22Rv1 (cell line): ENCODE data around the gene RCBTB2.

Source experiments
- H3K27ac ChIP-seq: fragments of 450-650 bp; 2 replicates; pipeline ENCODE4 v1.5.1; 2017
- ZFX ChIP-seq: fragments of 450-650 bp; IDR thresholded peaks from 2 replicates; pipeline ENCODE4 v1.6.1; 2017; ENCODE audit warnings: antibody characterized with exemption, borderline replicate concordance
- TF ChIP-seq, protein P1 (sequence below): fragments of 450-650 bp; IDR thresholded peaks from 2 replicates; pipeline ENCODE4 v1.5.1; 2017; ENCODE audit warnings: mild to moderate bottlenecking

The RCBTB2 gene

DNA sequence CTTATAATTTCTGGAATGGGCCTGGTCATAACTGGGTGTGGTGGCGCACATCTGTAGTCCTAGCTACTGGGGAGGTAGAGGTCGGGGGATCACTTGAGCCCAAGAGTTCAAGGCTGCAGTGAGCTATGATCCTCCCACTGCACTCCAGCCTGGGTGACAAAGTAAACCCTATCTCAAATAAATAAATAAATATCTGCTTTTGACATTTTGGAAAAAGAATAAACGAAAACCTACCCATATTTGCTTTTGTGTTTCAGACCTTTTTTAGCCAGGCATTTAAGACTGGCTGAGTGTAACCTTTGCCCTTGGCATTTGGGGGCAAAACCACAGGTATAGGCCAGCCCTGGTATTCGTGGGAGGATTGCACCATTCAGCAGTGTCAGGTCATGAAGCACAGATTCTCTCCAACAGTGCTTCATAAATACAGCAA lies 14.8 kb upstream of the RCBTB2 start:
- TF ChIP-seq, protein P1, sequence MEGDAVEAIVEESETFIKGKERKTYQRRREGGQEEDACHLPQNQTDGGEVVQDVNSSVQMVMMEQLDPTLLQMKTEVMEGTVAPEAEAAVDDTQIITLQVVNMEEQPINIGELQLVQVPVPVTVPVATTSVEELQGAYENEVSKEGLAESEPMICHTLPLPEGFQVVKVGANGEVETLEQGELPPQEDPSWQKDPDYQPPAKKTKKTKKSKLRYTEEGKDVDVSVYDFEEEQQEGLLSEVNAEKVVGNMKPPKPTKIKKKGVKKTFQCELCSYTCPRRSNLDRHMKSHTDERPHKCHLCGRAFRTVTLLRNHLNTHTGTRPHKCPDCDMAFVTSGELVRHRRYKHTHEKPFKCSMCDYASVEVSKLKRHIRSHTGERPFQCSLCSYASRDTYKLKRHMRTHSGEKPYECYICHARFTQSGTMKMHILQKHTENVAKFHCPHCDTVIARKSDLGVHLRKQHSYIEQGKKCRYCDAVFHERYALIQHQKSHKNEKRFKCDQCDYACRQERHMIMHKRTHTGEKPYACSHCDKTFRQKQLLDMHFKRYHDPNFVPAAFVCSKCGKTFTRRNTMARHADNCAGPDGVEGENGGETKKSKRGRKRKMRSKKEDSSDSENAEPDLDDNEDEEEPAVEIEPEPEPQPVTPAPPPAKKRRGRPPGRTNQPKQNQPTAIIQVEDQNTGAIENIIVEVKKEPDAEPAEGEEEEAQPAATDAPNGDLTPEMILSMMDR, result no peak
- no peak for TF ChIP-seq ZFX

DNA sequence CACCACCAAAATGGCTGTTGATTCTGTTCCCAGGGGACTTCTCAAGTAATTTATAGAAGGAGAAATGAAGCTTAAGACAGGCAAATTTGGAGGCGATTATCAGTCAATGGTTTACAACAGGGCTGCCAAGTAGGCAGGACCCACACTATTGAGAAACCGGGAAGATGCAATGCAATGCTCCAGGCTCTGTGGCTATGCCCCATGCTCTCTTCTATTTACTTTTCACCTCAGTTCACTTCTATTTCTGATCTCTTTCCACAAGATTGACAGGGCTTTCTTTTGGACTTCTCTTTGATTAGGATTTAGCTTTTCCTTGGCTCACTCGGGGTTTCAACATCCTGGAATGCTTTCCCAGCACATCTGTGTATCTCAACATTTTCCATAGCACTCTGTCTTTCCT lies 12.7 kb upstream of the RCBTB2 start:
- TF ChIP-seq, protein P1, result no peak
- TF ChIP-seq ZFX, result no peak

More for the DNA sequence above, 14.8 kb upstream of the RCBTB2 start:
- H3K27ac ChIP-seq, result no peak overlapping the region

GRCh38 chr13:48542581-48543341 lies 9.9 kb upstream of the RCBTB2 start:
- no peak for TF ChIP-seq ZFX
- peak overlapping the region; percentile 30; the same call in 1 of the 2 replicates for H3K27ac ChIP-seq

More for the DNA sequence above, 12.7 kb upstream of the RCBTB2 start:
- H3K27ac ChIP-seq, result no peak overlapping the region

GRCh38 chr13:48542138-48542537 lies 9.3 kb upstream of the RCBTB2 start:
- peak overlapping the region; percentile 30; the same call in 1 of the 2 replicates for H3K27ac ChIP-seq
- TF ChIP-seq, protein P1, result no peak
- TF ChIP-seq ZFX, result no peak

GRCh38 chr13:48539550-48539949 lies 6.7 kb upstream of the RCBTB2 start:
- no peak for TF ChIP-seq ZFX
- TF ChIP-seq, protein P1, result no peak
- no peak overlapping the region for H3K27ac ChIP-seq

GRCh38 chr13:48536621-48537250 lies 3.9 kb upstream of the RCBTB2 start:
- no peak for TF ChIP-seq ZFX
- TF ChIP-seq, protein P1, result no peak
- no peak overlapping the region for H3K27ac ChIP-seq

DNA sequence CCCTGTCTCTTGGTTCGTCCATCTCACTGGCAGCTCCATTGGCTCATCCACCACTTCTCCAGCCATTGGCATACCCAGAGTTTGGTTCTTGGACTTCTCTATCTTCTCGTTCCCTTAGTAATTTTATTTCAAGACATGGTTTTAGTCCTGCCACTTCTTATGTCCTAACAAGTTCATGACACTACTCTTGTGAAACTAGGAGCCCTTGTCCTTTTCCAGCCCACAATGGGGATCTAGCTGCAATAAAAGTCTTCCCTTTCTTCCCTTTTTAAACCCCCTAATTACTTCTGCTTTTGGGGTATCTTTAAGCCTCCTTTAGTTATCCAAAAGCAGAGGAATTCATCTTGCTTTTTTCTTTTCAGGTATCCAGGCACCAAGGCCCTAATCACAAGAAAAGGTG lies 2.9 kb upstream of the RCBTB2 start:
- no peak overlapping the region for H3K27ac ChIP-seq
- no peak for TF ChIP-seq ZFX
- TF ChIP-seq, protein P1, result no peak
